HUDEP-2 (cell line): ENCODE measurements around the gene ST8SIA5.
A peak's percentile ranks its signal among the peaks of the same experiment; 100 is the strongest.

ENCODE experiments used
- DNase-seq, 76 experiments: peaks; one replicate each; lab custom pipeline; 2025; ENCODE audit not compliant: unreplicated experiment in 76 of 76; lab: John Stamatoyannopoulos, UW

Gene ST8SIA5

DNA sequence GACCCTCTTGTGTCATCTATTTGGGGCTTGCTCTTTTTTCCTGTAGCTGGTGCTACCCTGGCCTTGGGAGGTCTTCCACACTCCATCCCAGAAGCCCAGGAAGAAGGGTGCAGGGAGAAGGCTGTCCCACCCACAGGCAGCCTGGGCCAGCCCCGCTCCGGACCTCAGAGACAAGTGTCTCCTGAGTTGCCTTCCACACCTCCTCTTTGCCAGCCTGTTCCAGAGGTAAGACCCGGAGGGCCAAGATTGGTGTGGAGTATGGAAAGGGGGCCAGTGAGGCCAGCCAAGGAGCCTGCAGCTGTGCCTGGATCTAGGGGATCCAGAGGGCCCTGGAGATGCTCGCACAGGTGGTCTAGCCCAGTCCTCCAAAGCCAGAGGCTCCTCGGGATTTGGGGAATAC, 40.5 kb downstream of the ST8SIA5 start:
- DNase-seq = no peak

DNA sequence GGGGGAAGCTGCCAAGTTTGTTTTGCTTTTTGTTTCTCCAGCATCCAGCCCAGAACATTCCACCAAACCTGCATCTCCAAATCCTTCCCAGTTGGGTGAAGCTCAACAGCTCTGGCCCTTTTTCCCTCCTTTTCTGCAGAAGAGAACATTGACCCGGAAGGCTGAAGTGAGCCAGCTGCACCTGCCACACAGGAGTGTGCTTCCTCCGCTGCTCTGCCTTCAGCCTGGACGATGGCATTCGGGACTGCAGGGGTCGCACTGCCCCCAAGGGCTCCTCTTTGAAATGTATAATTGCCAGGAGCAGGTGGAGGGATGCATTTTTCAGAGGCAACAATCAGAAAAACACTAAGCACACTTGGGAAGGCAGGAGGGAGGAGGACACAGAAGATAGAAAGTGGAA, 41.8 kb downstream of the ST8SIA5 start:
- no peak for DNase-seq

DNA sequence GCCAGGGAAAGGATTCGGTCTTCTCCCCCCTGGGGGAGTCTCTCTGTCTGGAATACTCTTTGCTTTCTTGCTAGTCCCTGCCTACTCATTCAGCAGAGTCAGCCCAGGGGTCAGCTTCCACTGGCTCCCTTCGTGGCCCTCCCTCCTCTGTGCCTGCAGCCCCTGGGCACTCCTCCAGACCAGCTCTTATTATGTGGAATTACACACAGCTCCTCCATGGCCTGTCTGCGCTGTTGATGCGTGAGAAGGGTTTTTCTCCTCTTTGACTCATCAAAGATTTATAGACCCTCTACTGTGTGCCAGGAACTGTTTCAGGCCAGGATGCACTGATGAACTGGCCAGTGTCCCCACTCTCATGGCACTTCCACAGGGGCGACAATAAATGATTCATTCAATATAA, 44.4 kb downstream of the ST8SIA5 start:
- no peak for DNase-seq

DNA sequence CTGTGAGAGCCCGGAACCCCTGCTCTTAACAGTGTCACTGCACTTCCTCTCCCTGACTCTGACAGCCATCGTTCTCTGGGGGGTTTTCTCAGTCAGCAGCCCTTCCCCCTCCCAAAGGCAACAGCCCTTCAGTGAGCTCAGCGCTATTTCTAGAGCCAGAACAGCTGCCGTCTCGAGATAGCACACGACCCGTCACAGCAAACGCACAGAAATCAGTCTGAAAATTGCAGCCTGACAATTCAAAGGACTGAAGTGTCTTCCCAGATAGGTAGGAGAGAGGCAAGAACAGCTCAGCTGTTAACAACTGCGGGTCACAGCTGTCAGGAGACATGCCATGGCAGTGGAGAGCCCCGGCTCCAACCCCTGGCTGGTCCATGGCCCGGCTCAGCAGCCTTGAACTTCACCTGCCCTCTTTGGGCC, 45.4 kb downstream of the ST8SIA5 start:
- peak in 31 of 76 experiments; percentile 2 to 63 (median 25) for DNase-seq

DNA sequence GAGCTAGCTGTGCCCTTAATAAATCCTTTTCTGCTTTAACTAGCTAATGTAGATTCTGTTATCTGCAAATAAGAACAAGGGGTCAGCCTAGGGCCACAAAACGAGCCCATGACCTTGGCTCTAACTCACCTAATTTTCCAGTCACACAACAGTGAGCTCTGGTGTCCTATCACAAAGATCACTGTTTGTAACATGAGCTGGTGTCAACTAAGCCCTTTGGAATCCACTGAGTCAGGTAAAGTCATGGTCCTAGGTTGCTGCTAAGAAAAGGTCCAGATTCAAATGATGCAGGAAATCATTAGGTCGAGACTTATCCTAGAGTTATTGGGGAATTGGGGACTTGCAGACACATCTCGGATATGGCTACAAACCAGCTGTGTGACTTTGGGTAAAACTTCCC, 49.9 kb downstream of the ST8SIA5 start:
- no peak for DNase-seq

DNA sequence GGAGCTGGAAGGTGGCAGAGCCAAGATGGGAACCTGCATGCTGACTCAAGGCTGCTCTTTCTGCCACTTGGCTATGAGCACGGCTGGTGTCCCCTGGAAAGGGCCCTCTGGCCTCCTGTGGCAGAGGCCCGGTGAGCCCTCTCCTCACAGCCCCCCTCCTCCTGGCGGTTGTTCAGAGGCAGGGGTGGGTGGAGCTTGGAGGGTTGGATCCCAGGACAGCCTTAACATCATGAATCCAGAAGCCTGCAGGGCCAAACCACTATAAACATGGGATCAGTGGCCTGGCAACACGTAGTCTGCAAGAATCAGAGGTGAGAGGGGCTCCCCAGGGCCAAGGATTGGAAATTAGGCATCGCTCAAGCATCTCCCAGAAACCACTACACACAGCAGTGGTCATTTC, 51.3 kb downstream of the ST8SIA5 start:
- DNase-seq = no peak

DNA sequence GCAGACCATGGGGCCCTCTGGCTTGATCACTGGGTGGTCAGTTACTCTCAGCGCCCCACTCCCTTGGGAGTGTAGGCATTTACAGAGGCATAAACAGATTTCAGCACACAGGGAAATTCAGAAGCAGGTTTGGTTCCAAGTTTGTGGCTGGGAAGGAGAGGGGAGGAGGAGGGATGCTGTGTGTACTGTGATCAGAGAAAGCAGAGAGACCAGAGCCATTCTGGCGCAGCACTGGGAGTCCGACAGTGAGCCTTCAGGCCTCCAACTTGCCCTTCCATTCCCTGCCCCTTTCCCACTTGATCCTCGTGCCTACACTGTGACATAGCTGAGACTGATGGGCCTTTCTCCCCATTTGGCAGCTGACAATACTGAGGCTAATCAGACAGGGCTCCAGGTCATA, 52.0 kb downstream of the ST8SIA5 start:
- DNase-seq = no peak

DNA sequence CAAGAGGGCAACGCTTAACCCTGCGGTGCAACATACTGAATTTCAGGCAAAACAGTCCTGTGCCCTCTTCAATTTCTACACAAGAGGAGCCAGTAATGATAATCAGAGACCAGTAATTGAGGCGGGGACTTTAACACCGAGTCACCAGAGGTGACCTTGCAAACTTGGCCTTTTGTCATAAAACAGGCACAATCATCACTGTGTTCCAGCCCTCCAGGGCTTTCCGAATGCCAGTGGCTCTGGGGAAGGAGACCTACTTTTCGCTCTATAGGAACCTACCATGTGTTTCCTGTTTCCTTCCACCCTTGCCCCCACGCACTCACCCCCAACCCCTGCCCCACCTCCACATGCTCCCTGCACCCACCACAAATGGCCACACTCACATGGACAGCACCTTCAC, 52.7 kb downstream of the ST8SIA5 start:
- DNase-seq = no peak

DNA sequence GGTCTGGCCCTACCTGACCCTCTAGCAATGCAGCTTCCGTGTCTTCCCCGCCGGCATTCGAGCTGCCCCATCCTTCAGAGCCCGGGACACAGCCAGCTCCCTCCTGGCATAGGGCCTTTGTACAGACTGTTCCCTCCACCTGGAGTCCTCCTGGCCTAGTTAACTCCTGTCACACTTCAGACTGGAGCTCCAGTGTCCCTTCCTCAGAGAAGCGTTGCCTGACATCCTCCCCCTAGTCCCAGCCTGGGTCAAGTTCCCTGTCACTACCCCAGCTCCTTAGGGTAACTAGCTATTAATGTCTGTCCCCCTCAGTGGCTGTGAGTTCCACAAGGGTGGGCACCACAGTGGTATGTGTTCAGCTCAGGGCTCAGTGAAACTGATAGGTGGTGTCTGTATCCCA, 54.4 kb downstream of the ST8SIA5 start:
- no peak for DNase-seq

DNA sequence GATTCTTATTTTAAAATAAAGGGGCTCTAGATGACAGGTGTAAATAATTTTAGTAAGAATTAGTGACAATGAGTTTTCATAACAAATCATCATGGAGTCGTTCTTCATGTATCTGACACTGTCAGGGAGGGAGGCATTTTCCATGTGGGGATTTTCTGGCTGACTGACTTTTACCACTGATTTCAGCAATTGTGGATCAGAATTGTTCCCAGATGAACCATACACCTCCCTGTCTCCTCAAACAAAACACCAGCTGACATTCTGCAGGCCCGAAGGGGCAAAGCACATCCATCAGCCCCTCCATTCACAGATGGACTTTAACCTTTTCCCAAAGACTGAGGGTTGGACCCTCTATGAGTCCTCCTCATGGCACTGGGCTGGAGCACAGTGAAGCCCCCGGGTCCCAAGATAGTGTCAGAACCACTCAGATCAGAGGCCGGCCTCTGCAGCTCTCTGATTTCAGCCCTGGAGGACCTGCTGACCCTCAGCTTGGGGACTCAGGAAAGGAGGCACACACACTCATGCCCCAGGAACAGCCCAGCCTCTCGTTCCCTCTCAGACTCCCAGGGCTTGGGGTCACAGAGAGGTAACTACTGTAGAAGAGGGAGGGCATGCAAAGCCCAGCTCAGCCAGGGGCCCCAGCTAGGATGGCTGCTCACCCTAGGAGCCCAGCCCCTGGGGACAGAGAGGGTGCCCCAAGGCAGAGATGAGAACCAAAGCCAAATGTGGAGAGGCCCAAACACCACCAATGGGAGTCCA, 56.6 kb downstream of the ST8SIA5 start:
- no peak for DNase-seq

DNA sequence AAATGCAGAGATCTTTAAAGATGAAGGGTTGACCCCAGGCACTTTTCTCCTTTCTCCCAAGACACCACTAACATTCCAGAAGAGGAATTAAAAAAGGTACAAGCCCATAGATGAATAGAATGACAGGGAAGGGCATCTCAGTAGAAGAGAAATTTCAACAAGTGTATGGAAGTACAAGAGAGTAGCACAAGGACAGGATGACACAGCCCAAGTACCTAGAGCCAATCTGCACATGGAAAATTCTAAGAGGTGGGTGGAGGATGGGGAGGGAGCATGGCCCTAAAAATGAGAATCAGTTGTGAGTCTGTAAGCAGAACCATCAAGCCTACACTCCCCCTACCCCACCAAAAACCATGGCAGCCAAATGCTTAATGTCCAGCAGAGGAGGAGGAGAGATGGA, 60.2 kb downstream of the ST8SIA5 start:
- DNase-seq = no peak

DNA sequence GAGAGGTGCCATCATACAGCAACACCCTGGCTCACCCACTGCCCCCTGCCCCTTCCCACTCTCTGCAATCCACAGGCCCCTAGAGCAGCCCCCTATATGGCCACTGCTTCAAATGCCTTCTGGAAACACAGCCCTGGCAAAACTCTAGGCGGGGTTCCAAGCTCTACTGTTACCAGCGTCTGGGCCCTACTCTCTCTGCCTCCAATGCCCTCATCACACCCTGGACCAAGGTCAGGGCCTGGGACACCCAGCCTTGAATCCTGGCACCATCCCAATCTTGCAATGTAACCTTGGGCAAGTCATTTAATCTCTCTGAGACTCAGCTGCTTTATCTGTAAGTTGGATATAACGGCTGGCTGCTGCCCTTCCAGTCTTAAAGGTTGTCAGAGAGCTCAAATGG, 60.6 kb downstream of the ST8SIA5 start:
- DNase-seq = peak in 16 of 76 experiments; percentile 3 to 42 (median 22)

DNA sequence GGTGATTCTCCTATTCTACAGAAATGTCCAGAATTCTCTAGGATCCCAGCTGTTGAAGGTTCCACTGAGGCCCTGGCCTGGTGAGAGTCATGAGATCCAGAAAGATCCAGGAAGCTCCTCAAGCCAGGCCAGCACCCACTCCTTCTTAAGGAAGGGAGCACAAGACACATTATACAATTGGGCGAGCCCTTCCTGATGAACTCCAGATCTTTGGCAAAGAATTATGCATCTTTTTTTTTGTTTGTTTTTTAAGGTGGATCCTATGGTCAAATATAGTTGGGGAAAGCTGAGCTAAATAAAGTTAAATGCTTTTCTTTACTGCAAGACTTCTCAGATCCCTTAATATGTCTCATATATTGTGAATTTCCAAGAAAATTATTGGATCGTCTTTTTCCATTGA, 62.9 kb downstream of the ST8SIA5 start:
- DNase-seq = no peak

DNA sequence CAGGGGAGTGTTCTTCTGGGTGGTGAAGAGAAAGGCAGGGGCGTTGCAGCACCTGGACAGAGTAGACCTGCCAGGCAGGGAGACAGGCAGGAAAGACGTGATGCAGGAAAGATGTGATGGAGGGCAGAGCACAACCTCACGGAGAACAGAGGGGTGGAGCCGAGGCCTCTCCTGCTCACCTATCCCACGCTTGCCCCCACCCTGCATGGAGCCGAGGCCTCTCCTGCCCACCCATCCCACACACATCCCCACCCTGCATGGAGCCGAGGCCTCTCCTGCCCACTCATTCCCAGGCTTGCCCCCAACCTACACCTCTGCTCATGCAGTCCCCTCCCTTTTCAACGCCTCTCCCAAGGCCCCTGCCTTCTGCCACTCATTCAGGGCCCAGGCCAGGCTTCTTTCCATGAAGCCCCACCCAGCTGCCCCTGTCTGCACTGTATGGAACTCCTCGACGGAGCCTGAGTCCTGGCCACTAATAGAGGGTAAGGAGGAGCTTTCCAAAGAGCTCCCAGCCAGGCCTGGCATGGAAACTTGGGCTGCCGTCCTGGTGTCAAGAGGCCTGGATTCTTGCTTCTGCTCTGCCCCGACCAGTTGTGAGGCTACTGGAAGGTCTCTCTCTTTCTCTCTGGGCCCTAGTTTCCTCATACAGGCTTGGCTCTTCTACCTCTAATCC, 67.9 kb downstream of the ST8SIA5 start:
- no peak for DNase-seq

DNA sequence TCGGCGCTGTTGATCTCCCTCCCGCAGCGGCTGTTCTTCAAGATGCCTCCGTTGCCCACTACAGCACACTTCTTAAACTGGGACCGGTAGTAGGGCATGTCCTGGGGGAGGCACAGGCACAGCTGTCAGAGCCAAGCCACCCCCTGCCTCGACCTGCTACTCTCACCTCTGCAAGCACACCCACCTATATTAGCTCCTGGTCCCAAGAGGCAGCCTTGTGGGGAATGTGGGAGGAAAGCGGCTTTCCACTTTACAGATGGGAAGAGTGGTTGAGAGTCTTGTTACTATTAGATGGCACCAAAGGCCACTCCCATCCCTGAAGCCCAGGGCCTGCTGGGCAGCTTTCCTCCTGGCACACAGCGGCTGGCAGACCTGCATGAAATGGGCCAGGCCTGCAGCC, 70.7 kb downstream of the ST8SIA5 start:
- no peak for DNase-seq

DNA sequence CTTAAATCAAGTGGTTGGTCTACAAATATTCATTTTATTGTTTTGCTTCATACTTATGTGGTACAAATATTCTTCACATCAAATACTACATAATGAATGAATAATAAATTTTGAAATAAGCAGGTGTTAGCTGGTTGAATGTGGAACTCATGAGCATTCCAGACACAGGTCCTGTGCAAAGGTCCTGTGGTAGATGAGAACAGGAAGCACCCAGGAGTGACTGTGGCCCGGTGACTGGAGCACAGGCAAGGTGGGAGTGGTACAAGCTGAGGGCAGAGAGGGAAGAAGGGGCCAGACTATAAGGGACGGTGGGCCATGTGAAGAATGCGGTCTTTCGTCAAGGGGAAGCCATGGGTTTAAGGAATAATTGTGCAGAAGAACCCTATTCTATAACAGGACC, 73.6 kb downstream of the ST8SIA5 start:
- no peak for DNase-seq

DNA sequence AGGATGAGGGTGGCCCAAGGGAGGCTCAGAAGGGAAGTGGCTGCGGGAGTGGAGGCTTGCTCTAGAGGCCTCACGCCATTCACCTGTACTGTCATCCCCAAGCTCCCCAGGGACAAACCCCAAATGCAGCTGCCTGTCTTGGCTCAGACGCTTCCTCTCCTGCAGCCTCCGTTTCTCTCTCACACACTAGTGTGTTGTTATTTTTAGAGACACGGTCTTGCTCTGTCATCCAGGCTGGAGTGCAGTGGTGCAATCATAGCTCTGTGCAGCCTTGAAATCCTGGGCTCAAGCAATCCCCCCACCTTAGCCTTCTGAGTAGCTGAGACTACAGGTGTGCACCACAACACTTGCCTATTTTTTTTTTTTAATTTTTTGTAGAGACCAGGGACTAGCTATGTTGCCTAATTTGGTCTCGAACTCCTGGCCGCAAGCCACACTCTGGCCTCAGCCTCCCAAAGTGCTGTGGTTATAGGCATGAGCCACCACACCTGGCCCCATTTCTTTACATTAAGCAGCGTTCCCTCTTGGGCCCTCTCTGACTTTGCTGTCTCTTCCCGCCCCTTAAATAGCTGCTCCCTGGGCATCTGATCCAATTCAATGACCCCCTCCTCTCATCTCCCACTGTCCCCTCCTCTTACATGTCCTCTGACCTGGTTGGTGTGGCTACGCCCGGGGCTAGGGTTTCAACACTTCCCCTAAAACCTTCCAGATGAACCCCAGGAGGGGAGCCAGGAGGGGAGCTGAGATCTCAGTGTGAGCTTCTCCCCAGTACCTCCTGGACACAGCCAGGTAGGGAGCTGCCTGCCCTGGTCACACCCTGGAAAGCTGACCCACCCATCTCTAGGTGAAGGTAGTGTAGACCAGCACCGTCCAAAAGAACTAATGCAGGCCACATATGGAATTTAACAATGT, 75.8 kb downstream of the ST8SIA5 start:
- no peak for DNase-seq

DNA sequence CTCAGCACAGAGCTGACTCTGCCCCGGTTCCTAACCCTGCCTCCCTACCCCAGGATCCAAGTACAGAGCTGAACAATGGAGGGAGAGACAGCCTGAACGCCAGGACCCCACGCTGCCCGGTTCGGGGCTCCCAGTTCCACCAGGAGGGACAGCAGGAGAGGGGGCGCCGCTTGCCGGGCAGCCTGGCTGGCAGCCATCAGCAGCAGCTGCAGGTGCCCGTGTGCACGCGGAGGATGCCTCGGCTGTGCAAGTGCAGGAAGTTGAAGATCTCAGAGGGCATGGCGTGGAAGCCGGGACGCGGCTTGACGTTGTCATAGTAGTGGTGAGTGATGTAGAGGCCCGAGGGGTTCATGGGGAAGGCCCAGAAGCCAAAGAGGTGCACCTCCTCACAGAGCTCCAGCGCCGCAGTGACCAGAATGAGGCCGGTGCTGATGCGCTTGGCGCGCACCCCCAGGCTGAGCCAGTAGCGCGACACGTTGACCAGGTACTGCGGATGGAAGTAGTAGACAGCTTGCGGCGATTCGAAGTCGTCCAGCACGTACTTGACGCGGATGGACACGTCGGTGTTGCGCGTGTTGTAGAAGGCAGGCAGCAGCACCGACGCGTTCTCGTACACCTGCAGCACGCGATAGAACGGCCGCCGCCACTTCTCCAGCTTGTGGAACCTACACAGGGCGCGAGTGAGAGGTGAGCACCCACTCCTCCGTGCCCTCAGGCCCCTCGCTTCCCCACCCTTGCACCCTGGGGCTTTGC, 76.8 kb downstream of the ST8SIA5 start:
- no peak for DNase-seq

DNA sequence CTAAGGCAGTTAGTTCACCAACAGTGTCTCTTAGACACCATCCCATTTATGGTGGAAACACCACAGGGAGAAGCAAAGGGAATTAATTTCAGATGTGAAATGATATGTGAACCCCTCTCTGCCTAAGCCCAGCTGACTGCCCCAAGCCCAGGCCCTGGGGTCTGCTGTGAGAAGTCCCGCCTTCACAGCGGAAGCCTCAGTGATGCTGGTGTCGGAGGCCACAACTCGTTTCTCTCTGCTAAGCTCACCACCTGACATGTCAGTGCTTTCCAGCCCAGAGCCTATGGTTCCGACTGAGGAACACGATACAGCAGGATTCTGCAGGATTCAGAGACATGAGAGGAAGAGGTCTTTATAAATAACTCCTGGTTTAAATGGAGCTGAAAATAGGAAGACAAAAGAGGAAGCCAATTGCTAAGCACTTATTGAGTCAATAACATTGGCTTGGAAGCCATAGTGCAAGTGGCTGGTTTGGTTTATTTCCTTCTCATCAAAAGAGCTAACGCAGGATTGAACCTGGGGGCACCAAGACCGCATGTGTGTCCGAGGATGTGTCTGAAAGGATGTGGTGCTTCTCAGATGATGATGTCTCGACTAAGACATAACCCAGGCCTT, 78.0 kb downstream of the ST8SIA5 start:
- no peak for DNase-seq

DNA sequence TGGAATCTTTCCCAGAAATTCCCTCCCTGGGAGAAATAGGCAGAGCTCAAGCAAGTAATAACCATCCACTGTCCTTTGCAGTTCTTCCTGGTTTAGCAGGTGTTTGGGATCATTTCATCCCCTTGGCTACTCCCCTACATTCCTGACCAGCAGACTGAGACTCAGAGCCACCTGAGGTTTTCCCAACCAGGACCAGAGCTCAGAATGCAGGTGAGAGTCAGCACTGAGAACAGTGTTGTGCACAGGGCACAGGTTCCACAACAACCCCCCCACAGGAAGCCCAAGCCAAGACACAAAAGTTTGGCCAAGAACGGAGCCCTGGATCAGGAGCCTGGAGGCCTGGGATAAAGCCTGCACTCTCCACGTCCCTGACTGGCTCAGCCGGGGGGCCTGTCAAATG, 78.8 kb downstream of the ST8SIA5 start:
- DNase-seq = no peak
